ENCODE measurements around the gene MYBBP1A. TPM values are rescaled to one million over a fixed set of nuclear protein-coding genes. Genes with fewer than 3 reads are reported as not detected.
A peak's percentile ranks its signal among the peaks of the same experiment; 100 is the strongest.

Gene MYBBP1A
- total RNA-seq, 2 experiments from 2014 or later = 58.0 to 58.2 TPM

DNA sequence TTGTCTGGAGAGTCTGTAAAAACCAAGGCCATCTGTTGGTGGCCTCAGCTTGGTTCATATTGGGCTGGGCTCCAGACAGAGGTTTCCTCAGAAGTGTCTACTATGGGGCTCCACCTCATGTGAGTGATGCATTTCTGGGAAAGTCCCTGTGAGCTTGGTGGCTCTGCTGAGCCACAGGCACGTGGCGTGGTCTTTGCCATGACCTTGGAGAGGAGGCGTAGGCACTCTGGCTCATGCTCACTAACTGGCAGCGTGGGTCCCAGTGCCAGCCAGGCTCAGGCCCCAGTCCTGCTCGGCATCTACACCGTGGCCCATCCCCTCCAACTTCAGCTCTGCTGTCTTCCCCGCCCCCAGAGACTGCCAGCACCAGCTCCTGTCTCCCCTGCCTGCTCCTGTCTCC is 18.5 kb upstream of the MYBBP1A start:
- POLR2A ChIA-PET = no interaction called here
- Mint-ChIP-seq H3K4me1 (ENCODE audit: low read depth) (peaks cover 15% of the 10 kb centered on the region), H3K36me3 (ENCODE audit: low read depth) (no peaks in the 10 kb centered on the region), H3K27ac (no peak overlapping the region), H3K9me3 (no peaks in the 10 kb centered on the region), H3K27me3 (no peaks in the 10 kb centered on the region), H3K4me3 (no peak overlapping the region)
- Histone ChIP-seq H3K9me3 (ENCODE audit: control insufficient read depth in 1 of 2, insufficient read depth in 1 of 2, low read length in 2 of 2) (peaks cover 0 to 5% of the 10 kb centered on the region in 2 experiments), H3K27me3 (ENCODE audit: control insufficient read depth in 1 of 2, insufficient read depth in 2 of 2, low read length in 2 of 2) (no peaks in the 10 kb centered on the region), H3K36me3 (ENCODE audit: insufficient read depth, low read length) (no peaks in the 10 kb centered on the region), H3K4me3 (ENCODE audit: low read length) (no peak overlapping the region), H3K4me1 (ENCODE audit: insufficient read depth, low read length) (peaks cover 9% of the 10 kb centered on the region), H3K27ac (ENCODE audit: low read depth in 1 of 2, low read length in 2 of 2) (no peak overlapping the region)
- intact Hi-C loops (cut with DNase I, micrococcal nuclease) = no loop called here
- DNase-seq (peak in 9 of 14 experiments; percentile 16 to 87 (median 23)), ATAC-seq (ENCODE audit: poor library complexity) (peak; percentile 95)
- CTCF ChIA-PET = interaction anchor here (0.6 kb wide), 1 partner anchor 24 kb away, joined by 4 read pairs; no protein-coding TSS in a partner anchor
- TF ChIP-seq, protein P1, sequence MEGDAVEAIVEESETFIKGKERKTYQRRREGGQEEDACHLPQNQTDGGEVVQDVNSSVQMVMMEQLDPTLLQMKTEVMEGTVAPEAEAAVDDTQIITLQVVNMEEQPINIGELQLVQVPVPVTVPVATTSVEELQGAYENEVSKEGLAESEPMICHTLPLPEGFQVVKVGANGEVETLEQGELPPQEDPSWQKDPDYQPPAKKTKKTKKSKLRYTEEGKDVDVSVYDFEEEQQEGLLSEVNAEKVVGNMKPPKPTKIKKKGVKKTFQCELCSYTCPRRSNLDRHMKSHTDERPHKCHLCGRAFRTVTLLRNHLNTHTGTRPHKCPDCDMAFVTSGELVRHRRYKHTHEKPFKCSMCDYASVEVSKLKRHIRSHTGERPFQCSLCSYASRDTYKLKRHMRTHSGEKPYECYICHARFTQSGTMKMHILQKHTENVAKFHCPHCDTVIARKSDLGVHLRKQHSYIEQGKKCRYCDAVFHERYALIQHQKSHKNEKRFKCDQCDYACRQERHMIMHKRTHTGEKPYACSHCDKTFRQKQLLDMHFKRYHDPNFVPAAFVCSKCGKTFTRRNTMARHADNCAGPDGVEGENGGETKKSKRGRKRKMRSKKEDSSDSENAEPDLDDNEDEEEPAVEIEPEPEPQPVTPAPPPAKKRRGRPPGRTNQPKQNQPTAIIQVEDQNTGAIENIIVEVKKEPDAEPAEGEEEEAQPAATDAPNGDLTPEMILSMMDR (IDR thresholded peaks at IDR 0.05) = no peak

DNA sequence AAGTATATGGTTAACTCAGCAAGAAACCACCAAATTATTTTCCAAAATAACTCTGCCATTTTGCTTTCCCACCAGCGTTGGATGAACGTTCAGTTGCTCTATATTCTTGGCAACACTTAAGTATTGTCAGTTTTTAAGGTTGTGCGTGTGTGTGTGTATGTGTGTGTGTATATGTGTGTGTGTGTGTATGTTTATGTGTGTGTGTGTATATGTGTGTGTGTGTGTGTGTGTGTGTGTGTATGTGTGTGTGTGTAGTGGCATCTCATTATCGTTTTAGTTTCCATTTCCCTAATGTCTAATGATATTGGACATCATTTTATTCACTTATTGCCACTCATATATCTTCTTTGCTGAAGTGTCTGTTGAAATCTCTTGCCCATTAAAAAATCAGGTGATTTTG is 17.9 kb upstream of the MYBBP1A start:
- Mint-ChIP-seq H3K4me1 (ENCODE audit: low read depth) (peaks cover 15% of the 10 kb centered on the region), H3K27ac (no peak overlapping the region), H3K4me3 (no peak overlapping the region), H3K9me3 (no peaks in the 10 kb centered on the region), H3K27me3 (no peaks in the 10 kb centered on the region), H3K36me3 (ENCODE audit: low read depth) (no peaks in the 10 kb centered on the region)
- TF ChIP-seq, protein P1 (IDR thresholded peaks at IDR 0.05) = no peak
- peaks cover 9% of the 10 kb centered on the region for H3K4me1 ChIP-seq (ENCODE audit: insufficient read depth, low read length)
- POLR2A ChIA-PET = no interaction called here
- no peaks in the 10 kb centered on the region for H3K36me3 ChIP-seq (ENCODE audit: insufficient read depth, low read length)
- H3K27ac ChIP-seq (ENCODE audit: low read depth in 1 of 2, low read length in 2 of 2) = no peak overlapping the region
- DNase-seq (no peak), ATAC-seq (ENCODE audit: poor library complexity) (no peak)
- CTCF ChIA-PET = no interaction called here
- H3K4me3 ChIP-seq (ENCODE audit: low read length) = no peak overlapping the region
- intact Hi-C loops (cut with DNase I, micrococcal nuclease) = no loop called here
- H3K27me3 ChIP-seq (ENCODE audit: control insufficient read depth in 1 of 2, insufficient read depth in 2 of 2, low read length in 2 of 2) = no peaks in the 10 kb centered on the region
- H3K9me3 ChIP-seq (ENCODE audit: control insufficient read depth in 1 of 2, insufficient read depth in 1 of 2, low read length in 2 of 2) = peaks cover 0 to 5% of the 10 kb centered on the region in 2 experiments

DNA sequence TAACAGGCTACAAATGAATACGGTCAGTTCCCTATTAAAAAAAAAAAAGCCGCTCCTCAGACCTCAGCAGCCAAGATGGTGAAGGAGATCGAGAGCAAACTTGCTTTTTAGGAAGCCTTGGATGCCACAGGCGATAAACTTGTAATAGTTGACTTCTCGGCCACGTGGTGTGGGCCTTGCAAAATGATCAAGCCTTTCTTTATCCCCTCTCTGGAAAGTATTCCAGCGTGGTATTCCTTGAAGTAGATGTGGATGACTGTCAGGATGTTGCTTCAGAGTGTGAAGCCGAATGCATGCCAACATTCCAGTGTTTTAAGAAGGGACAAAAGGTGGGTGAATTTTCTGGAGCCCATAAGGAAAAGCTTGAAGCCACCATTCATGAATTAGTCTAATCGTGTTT is 16.9 kb upstream of the MYBBP1A start:
- peaks cover 0 to 1% of the 10 kb centered on the region in 2 experiments for H3K9me3 ChIP-seq (ENCODE audit: control insufficient read depth in 1 of 2, insufficient read depth in 1 of 2, low read length in 2 of 2)
- CTCF ChIA-PET = no interaction called here

More for the DNA sequence above, 16.9 kb upstream of the MYBBP1A start:
- intact Hi-C loops (cut with DNase I, micrococcal nuclease) = no loop called here
- H3K36me3 Mint-ChIP-seq (ENCODE audit: low read depth) = no peaks in the 10 kb centered on the region
- no peak overlapping the region for H3K4me3 ChIP-seq (ENCODE audit: low read length)
- no peak for ATAC-seq (ENCODE audit: poor library complexity)
- TF ChIP-seq, protein P1 (IDR thresholded peaks at IDR 0.05) = no peak
- no peak overlapping the region for H3K4me3 Mint-ChIP-seq
- H3K4me1 Mint-ChIP-seq (ENCODE audit: low read depth) = peaks cover 15% of the 10 kb centered on the region
- no peaks in the 10 kb centered on the region for H3K27me3 Mint-ChIP-seq
- DNase-seq = no peak
- no peaks in the 10 kb centered on the region for H3K27me3 ChIP-seq (ENCODE audit: control insufficient read depth in 1 of 2, insufficient read depth in 2 of 2, low read length in 2 of 2)
- H3K36me3 ChIP-seq (ENCODE audit: insufficient read depth, low read length) = no peaks in the 10 kb centered on the region
- no peaks in the 10 kb centered on the region for H3K9me3 Mint-ChIP-seq
- peaks cover 9% of the 10 kb centered on the region for H3K4me1 ChIP-seq (ENCODE audit: insufficient read depth, low read length)
- H3K27ac Mint-ChIP-seq = no peak overlapping the region
- POLR2A ChIA-PET = no interaction called here
- H3K27ac ChIP-seq (ENCODE audit: low read depth in 1 of 2, low read length in 2 of 2) = no peak overlapping the region
